ENCODE data around the gene FOXN1.

DNA sequence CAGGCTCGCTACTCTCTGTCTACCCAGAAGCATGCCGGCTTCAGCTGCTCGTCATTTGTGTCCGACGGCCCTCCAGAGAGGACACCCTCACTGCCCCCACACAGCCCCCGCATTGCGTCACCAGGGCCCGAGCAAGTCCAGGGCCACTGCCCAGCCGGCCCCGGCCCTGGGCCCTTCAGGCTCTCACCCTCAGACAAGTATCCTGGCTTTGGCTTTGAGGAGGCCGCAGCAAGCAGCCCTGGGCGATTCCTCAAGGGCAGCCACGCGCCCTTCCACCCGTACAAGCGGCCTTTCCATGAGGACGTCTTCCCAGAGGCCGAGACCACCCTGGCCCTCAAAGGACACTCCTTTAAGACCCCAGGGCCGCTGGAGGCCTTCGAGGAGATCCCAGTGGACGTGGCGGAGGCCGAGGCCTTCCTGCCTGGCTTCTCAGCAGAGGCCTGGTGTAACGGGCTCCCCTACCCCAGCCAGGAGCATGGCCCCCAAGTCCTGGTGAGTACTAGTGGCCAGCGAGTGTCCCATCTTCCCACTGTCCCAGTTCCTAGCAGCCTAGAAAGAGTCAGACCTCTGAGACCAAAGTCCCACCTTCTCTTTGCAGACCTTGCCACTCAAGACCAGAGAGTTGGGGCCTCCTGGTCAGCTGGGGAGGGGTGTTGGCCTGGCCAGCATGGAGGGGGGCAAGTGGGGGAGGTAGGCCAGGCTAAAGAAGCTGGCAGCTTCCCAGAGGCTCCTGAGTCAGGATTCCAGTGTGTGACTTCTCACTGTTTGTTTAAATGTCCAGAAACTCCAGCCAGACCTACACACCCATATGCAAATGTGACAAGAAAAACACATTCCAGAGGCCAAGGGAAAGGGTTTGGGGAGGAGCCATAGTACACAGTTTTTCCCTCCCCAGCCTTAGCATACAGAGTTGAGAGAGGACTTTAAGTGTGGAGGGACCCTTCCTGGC, 18.6 kb downstream of the FOXN1 start:
- TF ChIP-seq EZH2 (IDR thresholded peaks at IDR 0.05; ENCODE audit: low read length, unreplicated experiment), result no peak
- TF ChIP-seq, protein P1, sequence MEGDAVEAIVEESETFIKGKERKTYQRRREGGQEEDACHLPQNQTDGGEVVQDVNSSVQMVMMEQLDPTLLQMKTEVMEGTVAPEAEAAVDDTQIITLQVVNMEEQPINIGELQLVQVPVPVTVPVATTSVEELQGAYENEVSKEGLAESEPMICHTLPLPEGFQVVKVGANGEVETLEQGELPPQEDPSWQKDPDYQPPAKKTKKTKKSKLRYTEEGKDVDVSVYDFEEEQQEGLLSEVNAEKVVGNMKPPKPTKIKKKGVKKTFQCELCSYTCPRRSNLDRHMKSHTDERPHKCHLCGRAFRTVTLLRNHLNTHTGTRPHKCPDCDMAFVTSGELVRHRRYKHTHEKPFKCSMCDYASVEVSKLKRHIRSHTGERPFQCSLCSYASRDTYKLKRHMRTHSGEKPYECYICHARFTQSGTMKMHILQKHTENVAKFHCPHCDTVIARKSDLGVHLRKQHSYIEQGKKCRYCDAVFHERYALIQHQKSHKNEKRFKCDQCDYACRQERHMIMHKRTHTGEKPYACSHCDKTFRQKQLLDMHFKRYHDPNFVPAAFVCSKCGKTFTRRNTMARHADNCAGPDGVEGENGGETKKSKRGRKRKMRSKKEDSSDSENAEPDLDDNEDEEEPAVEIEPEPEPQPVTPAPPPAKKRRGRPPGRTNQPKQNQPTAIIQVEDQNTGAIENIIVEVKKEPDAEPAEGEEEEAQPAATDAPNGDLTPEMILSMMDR (conservative IDR thresholded peaks at IDR 0.05; ENCODE audit: low read depth, low read length), result no peak

All from PC-3 (cell line).